ENCODE data around the gene MRPS2. TPM values are rescaled to one million over a fixed set of nuclear protein-coding genes. Genes with fewer than 3 reads are reported as not detected.

MRPS2 gene
- total RNA-seq, 1 donor, result 12.1 TPM

DNA sequence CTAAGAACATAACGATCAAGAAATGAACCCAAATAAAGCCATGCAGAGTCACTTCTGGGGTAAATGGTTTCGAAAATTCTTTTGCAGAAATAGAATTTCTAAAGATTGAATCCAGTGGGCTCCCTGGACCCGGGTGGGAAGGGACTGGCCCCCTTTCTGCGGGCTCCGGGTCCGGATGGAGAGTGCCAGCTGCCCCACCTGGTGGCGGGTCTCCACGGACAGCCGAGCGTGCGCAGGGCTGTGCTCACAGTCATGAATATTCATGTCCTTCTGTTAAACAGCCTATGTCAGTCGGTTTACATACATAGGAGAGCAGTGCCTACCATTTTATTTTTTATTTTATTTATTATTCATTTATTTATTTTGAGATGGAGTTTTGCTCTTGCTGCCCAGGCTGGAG lies 25.6 kb upstream of the MRPS2 start:
- peak; percentile 58 for TF ChIP-seq CTCF (IDR thresholded peaks at IDR 0.05; ENCODE audit: insufficient read depth, low read depth, low read length)
- no peak overlapping the region for H3K4me3 ChIP-seq (ENCODE audit: low read depth, low read length)
- peak; percentile 20 for DNase-seq (ENCODE audit: low read depth)

- peak; percentile 66 for DNase-seq (ENCODE audit: low read depth)
- no peak for TF ChIP-seq CTCF (IDR thresholded peaks at IDR 0.05; ENCODE audit: insufficient read depth, low read depth, low read length)
- H3K4me3 ChIP-seq (ENCODE audit: low read depth, low read length), result no peak overlapping the region
These were observed 23.7 kb upstream of the MRPS2 start for GRCh38 chr9:135476561-135477355.

DNA sequence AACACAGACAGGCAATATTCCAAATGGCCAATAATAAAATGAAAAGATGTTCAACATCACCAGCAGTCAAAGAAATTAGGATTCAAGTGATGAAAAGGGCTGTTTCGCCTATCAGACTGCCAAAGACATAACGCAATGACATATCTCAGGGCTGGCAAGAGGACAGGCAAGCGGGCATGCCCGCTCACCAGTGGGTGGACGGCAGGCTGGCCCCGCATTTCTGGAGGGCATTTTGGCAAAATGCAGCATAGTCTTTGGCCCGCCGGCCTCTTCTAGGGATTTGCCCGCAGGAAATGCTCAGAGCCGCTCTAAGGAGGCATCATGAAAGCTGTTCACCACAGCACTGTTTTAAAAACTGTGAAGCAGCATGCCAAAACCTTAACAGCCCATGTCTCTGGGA lies 22.3 kb upstream of the MRPS2 start:
- H3K4me3 ChIP-seq (ENCODE audit: low read depth, low read length), result no peak overlapping the region
- no peak for TF ChIP-seq CTCF (IDR thresholded peaks at IDR 0.05; ENCODE audit: insufficient read depth, low read depth, low read length)
- DNase-seq (ENCODE audit: low read depth), result no peak

- peak; percentile 26 for TF ChIP-seq CTCF (IDR thresholded peaks at IDR 0.05; ENCODE audit: insufficient read depth, low read depth, low read length)
- peak; percentile 29 for DNase-seq (ENCODE audit: low read depth)
These were observed 21.5 kb upstream of the MRPS2 start for GRCh38 chr9:135478829-135479468.

DNA sequence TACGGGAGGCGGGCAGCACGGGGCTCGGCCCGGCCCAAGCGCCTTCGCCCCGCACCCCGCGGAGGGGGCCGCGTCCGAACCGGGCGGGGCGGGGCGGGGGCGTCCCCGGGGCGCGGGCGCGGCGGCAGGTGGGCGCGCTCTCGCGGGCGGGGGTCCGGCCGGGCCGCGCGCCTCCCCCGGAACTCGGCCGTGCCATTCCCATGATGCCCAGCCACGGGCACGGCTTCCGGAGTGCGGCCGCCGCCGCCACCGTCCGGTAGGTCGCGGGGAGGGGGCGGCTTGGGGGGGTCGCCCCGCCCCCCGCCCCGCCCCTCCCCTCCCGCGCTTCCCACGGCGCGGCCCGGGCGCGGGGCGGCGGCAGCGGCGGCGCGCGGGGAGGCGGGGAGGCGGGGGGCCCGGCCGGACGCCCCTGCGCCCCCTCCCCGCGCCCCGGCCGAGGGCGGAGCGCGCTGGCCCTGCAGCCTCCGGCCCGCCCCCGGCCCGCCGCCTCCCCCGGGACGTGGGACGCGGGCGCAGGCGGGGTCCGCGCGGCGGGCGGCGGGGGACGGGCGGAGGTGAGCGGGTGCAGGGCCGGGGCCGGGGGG lies 20.9 kb upstream of the MRPS2 start, which contains the start of gene PPP1R26:
TSS of gene PPP1R26 (plus strand) at position 314 of the 584 bp plus-strand sequence. CDS start 4,729 bp downstream, outside the sequence.
- H3K4me3 ChIP-seq (ENCODE audit: low read depth, low read length), result peak within 1 kb of the TSS; percentile 85
- TF ChIP-seq CTCF (IDR thresholded peaks at IDR 0.05; ENCODE audit: insufficient read depth, low read depth, low read length), result no peak
- no peak for DNase-seq (ENCODE audit: low read depth)

More at GRCh38 chr9:135478829-135479468, 21.5 kb upstream of the MRPS2 start:
- H3K4me3 ChIP-seq (ENCODE audit: low read depth, low read length), result peak overlapping the region; percentile 44

DNA sequence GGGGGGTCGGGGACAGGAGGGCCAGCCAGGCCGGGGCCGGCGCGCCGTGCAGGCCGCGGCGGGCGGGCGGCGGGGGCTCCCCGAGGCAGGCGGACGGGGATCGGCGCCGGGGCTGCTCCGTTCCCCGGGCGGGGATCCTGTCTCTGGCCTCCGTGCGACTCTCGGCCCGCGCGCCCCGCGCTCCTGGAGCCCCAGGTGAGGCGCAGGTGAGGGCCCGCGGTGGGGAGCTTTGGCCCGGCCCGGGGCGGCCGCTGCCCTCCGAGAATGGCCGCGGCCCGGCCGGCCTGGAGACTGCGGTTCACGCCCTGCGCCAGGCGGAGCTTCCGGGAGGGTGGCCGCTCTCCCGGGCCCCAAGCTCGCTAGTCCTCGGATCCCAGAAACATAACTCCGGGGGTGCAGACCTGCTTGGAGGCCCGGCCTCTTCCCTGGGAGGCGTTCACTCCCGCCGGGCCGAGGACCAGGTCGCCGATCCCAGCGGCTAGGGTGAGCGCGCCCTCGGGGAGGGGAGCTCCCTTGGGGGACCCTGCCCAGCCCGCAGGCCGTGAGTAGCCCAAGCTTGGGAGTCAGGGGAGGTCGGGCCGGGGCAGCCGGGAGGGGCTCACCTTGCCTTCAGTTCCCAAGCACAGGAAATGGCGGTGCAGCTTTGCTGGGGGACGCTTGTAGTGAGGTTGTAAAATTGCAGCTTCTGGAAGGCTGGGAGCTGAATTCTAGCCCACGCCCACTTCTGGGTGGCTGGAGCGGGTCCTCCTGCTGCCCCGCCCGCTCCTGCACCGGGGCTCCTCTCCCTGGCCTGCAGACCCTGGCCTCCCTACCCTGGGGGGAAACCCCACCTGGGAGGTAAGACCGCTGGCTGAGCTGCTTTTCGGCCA lies 20.2 kb upstream of the MRPS2 start:
- peak; percentile 41 for DNase-seq (ENCODE audit: low read depth)
- peak overlapping the region; percentile 85 for H3K4me3 ChIP-seq (ENCODE audit: low read depth, low read length)
- TF ChIP-seq CTCF (IDR thresholded peaks at IDR 0.05; ENCODE audit: insufficient read depth, low read depth, low read length), result no peak
